HG03039 (cell line): ENCODE results near the gene GALNT17.

Source experiments
- ATAC-seq: cut with Tn5 transposase; IDR thresholded peaks from one replicate; pipeline ENCODE4 v1.9.1; 2021; ENCODE audit warnings: mild to moderate bottlenecking, moderate library complexity; ENCODE audit not compliant: unreplicated experiment

Gene GALNT17

DNA sequence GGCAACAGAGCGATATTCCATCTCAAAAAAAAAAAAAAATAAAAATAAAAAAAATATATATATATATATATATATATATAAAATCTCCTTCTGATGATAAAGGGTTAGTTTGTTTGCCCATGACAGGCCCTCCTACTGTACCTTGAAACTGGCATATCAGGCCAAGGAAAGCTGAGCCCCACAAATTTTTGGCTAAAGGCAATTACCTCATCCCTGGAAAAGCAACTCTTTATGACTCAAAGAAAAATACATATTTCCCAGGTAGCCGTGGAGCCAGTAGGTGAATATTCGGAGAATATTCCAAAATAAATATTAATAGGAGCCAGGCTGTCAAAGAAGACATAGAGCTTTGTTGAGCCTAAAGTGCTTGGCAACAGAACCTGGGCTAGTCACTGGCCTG, 245.1 kb downstream of the GALNT17 start:
- ATAC-seq, result no peak

GRCh38 chr7:71377469-71377868, 245.5 kb downstream of the GALNT17 start:
- no peak for ATAC-seq

DNA sequence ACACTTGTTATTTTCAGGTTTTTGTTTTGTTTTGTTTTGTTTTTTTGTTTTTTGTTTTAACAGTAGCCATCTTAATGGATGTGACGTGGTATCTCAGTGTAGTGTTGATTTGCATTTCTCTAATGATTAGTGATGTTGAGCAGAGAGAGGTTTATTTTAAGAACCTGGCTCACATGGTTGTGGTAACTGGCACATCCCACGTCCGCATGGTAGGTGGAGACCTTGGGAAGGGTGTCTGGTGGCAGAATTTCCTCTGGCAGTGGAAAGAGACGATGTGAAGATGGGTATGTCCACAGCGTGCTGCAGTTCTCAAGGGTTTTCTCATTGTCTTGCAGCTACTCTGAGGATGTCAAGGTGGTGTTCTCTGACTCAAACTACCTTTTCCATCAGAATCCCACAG, 252.2 kb downstream of the GALNT17 start:
- ATAC-seq, result no peak

- no peak for ATAC-seq
Observed at GRCh38 chr7:71385330-71385729, 253.4 kb downstream of the GALNT17 start.

DNA sequence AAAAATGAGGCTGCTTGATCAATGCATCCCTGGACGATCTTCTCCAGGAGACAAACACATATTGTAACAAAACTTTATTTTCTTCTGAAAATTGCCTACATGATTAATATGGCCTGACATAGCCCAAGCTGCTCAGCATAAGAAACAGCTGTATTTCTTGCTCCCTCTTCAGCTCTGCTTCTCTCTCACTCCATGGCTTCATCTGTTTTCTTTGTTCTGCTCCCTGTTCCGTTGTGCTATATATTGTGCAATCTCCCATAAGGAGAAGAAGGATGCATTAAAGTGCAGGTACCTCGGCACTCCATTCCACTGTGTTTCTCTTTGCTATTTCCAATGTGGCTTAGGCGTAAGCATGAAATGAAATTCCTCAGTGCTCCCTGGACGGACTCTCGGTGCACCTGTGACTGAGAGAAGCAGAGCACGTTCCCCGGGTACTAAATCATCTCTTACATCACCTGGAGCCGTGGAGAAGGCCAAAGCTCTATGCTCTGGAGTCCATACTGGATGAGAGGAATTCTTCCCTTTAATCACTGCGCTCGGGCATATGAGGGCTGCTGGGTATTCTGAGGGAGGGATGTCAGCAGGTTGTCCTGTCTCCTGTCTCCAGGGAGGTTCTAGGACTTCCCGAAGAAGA, 254.3 kb downstream of the GALNT17 start:
- no peak for ATAC-seq

- no peak for ATAC-seq
Observed at GRCh38 chr7:71388181-71388580, 256.2 kb downstream of the GALNT17 start.

DNA sequence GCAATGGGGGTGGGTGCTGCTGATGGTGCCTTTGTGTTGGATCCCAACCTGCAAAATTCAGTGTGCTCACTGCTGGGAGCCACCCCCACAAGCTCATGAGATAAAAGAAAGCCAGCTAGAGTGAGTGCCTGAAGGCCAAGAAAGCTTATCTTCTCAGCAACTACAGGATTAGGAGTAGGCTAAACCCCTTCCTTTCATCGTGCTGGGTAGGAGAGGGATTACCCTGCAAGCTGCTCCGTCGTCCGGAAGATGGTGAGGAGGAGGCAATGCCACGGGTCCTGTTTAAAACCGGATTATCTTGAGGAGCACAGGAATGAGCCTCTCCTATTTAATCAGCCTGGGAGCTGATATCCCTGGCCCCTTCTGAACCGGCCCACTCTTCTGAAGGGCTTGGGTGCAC, 258.0 kb downstream of the GALNT17 start:
- no peak for ATAC-seq

- ATAC-seq, result no peak
Observed at GRCh38 chr7:71393661-71394060, 261.7 kb downstream of the GALNT17 start.

DNA sequence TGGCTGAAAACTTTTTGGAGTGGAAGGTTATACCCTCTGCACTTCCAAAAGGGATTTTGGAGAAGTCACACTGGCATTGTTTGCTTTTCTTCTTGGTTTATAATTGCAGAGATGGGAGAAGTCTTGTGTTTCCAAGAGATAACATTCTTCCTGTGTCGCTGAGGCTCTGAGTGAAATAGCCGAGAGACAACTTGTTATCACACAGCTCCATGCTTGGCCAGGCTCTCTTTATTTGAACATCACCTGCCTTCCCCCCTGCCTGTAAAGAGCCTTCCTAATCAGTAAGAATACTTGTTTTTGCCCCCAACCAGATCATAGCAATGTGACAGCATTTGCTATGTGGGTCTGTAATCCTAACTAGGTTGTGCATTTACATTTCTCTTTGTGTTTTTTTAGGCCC, 270.7 kb downstream of the GALNT17 start:
- no peak for ATAC-seq

DNA sequence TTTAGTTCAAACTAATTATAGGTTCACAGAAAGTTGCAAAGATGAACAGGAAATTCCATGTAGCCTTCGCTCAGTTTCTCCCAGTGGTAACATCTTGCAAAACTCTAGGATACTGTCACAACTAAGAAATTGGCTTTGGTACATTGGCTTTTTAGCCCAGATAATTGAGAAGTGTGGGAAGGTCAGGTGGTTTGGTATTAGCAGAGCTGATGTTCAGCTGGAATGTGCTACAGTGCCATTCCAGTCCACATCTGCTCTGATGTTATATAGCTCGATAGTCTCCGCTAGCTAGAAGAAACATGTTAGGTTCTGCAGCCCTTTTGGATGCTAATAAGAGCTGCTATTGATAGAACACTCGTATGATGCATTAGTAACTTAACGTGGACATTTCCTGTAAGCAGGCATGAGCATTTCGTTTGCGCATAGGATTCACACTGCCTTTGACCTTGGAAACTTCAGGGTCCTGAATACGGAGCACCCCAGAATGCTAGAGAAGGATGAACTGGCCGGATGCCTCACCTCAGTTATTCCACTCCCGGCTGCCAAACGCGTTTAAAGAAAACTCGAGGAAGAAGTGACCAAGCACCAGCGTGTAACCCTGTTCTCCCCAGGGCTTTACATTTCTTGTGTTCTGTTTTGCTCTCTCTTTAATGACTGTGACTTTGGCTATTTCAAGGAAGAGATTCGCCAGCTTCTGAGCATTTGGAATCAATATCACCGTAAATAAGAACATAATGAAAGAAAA, 271.4 kb downstream of the GALNT17 start:
- ATAC-seq, result no peak

GRCh38 chr7:71404726-71405345, 272.9 kb downstream of the GALNT17 start:
- ATAC-seq, result no peak

DNA sequence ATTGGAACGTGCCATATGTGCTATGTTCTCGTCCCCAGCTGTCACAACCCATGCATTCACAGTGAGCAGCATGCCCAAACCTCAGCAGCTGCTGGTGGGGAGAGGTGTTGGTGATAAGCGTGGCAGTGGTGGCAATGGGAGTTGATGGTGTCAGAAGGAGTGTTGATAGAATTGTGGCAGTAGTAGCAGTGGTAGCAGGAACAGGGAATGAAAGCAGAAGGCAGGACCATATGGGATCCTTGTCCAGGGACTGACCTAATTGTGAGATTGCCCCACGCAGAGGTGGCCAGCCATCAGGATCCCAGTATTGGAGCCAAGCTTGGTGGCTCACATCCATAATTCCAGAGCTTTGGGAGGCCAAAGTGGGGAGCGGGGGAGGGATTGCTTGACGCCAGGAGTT, 276.3 kb downstream of the GALNT17 start:
- ATAC-seq, result no peak

DNA sequence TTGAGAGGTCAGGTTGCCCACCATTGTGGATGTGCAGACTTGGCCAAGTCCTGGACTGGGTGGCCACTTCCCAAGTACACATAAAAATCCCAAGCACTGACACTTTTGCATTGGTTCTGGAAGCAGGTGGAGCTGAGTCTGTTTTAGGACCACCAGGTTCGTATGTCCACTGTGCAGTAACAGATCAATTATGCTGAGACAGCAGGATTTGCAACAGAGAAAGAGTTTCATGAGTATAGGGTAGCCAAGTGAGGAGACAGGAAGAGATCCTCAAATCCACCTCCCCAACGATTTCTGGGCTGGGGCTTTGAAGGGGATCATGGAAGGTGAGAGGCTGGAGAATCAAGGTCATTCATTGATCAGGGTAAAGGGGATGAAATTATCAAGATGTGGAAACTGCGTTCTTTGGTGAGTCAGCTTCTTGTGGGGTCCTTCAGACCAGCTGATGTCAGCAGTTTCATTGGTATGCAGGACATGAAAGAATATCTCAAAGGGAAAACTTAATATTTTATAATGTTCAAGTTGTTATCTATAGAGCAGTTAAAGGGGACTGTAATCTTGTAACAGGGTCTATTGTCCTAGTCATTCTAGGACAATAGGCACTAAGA, 277.7 kb downstream of the GALNT17 start:
- ATAC-seq, result no peak

DNA sequence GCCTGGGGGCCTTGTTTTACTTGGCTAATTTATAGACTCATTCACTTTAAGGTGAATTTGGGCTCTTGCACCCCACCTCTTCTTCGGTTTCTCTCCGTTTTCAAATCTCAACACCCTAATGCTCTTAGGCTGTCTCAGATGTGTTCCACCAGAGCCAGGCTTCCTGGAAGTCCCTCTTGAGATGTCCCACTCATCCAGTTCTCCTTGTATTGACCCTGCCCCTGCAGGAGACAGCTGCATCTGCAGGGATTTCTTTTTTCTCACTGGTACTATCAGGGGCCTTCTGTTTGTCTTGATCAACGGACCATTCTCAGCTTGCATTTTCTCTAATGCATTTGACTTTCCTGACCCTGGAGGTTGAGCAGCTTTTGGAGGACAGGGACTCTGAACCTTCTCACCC, 279.5 kb downstream of the GALNT17 start:
- ATAC-seq, result no peak

DNA sequence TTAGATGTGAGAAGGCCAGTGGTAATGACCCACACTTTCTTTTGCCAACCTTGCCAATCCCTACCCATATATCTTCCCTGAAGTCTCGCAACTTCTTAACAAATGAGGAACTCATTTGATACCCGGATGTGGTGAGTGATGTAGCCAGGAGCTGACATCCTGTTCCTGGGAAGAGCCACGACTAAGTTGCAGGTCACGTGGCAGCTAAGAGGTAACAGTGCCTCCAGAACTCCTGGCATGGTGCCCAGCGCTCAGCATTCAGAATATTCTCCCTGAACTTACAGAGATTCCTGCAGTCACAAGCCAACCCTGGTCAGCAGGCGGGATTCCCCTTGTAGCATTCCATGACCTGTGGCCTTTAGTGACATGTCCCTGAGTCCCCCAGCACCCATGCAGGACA, 282.5 kb downstream of the GALNT17 start:
- ATAC-seq, result no peak

DNA sequence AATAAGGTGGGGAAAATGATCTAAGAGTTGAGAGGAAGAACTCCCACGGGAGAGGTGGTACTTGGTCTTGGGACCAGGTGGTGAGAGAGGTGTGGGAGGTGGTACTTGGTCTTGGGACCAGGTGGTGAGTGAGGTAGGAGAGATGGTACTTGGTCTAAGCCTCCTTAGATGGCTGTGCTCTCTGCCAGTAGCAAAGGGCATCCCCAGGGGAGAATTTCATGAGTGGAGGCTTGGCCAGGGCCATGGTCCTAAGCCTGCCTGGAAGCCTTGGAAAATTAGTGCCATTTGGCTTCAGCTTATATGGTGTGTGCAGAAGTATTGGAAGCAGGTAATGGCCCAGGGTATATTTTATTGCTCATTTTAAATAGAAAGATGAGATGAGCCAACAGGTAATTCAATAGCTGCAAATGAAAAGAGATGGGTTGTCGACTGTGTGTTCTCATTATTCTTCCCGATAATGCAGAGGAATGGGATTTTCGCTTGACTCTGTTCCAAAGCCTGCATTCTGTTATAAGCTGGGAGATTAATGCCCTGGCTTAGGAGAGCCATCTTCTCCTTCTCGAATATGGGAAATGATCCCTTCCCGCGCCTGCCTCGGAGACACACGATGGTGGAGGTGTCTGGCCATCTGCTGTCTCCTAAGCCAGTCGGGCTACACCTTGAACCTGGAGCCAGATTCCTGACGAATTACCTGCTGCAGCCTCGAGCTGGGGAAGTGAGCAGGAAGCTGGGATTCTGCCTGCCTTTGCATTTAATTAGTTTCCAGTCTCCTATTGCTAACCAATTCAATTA, 287.8 kb downstream of the GALNT17 start:
- ATAC-seq, result no peak

- no peak for ATAC-seq
Observed at GRCh38 chr7:71422104-71422503, 290.2 kb downstream of the GALNT17 start.

- no peak for ATAC-seq
Observed at GRCh38 chr7:71424166-71425035, 292.5 kb downstream of the GALNT17 start.

DNA sequence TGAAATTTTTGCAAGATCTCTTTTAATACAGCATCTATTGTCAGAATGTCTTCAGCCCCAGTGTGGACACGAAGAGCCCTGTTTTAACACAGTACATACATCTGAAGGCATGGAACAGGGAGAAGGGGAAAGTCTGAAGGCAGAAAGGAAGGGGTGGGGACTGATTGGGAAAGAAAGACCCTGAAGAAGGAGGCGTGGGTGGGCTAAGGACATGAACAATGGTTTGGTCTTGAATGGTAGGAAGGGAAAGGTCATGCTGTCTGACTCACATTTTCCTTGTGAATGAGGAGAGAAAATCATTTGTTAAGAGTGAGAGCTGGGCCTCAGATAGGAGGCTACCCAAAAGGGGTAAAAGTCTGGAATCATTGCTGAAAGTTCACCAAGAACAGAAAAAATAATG, 297.1 kb downstream of the GALNT17 start:
- ATAC-seq, result no peak

- no peak for ATAC-seq
Observed at GRCh38 chr7:71430246-71430645, 298.3 kb downstream of the GALNT17 start.
